ENCODE data around the gene VSTM2L. TPM values are rescaled to one million over a fixed set of nuclear protein-coding genes. Genes with fewer than 3 reads are reported as not detected.

Gene VSTM2L
- total and polyA plus RNA-seq, 9 of the 15 experiments (the other 6 are each of a cell fraction or from before 2014, with no cell fraction given), result not detected

DNA sequence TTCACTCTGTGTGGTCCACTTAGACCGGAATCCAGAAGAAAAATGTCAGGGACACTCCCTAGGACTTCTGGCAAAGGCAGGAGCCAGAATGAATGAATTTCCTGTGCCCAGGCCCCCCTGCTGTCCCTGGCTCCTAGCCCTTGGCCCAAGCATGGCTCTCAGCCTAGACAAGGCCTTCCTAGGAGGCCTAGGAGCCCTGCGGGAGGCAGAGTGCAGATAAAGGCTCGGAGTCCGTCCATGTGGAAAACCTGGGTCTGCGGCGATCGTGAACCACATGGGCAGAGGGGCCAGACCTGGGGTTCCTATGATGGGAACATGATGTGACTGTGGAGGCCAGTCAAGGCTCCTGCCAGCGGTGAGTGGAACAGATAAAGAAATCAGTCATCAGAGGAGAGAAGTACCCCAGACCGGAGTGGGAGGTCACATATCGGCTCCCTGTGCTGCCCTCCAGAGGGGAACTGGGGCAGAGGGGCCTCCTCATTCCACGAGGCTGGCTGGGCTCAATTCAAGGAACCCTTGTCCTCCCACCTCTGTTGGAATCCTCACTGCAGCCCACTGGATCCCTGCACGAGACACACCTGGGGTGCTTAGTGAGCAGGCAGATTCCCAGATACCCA, 5.9 kb upstream of the VSTM2L start (continued):
- TF ChIP-seq, protein P1, sequence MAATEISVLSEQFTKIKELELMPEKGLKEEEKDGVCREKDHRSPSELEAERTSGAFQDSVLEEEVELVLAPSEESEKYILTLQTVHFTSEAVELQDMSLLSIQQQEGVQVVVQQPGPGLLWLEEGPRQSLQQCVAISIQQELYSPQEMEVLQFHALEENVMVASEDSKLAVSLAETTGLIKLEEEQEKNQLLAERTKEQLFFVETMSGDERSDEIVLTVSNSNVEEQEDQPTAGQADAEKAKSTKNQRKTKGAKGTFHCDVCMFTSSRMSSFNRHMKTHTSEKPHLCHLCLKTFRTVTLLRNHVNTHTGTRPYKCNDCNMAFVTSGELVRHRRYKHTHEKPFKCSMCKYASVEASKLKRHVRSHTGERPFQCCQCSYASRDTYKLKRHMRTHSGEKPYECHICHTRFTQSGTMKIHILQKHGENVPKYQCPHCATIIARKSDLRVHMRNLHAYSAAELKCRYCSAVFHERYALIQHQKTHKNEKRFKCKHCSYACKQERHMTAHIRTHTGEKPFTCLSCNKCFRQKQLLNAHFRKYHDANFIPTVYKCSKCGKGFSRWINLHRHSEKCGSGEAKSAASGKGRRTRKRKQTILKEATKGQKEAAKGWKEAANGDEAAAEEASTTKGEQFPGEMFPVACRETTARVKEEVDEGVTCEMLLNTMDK (IDR thresholded peaks at IDR 0.05; ENCODE audit: borderline replicate concordance, insufficient read depth, low read depth, low read length, poor library complexity, severe bottlenecking), result peak; percentile 54
- peak; percentile 35; the same call in 1 of the 2 replicates for TF ChIP-seq MYC (IDR thresholded peaks at IDR 0.05; ENCODE audit: low read depth, low read length)
- TF ChIP-seq MYC (CRISPR knock-in tag; IDR thresholded peaks at IDR 0.05; ENCODE audit: borderline replicate concordance, low read depth), result no peak
- TF ChIP-seq, protein P2, sequence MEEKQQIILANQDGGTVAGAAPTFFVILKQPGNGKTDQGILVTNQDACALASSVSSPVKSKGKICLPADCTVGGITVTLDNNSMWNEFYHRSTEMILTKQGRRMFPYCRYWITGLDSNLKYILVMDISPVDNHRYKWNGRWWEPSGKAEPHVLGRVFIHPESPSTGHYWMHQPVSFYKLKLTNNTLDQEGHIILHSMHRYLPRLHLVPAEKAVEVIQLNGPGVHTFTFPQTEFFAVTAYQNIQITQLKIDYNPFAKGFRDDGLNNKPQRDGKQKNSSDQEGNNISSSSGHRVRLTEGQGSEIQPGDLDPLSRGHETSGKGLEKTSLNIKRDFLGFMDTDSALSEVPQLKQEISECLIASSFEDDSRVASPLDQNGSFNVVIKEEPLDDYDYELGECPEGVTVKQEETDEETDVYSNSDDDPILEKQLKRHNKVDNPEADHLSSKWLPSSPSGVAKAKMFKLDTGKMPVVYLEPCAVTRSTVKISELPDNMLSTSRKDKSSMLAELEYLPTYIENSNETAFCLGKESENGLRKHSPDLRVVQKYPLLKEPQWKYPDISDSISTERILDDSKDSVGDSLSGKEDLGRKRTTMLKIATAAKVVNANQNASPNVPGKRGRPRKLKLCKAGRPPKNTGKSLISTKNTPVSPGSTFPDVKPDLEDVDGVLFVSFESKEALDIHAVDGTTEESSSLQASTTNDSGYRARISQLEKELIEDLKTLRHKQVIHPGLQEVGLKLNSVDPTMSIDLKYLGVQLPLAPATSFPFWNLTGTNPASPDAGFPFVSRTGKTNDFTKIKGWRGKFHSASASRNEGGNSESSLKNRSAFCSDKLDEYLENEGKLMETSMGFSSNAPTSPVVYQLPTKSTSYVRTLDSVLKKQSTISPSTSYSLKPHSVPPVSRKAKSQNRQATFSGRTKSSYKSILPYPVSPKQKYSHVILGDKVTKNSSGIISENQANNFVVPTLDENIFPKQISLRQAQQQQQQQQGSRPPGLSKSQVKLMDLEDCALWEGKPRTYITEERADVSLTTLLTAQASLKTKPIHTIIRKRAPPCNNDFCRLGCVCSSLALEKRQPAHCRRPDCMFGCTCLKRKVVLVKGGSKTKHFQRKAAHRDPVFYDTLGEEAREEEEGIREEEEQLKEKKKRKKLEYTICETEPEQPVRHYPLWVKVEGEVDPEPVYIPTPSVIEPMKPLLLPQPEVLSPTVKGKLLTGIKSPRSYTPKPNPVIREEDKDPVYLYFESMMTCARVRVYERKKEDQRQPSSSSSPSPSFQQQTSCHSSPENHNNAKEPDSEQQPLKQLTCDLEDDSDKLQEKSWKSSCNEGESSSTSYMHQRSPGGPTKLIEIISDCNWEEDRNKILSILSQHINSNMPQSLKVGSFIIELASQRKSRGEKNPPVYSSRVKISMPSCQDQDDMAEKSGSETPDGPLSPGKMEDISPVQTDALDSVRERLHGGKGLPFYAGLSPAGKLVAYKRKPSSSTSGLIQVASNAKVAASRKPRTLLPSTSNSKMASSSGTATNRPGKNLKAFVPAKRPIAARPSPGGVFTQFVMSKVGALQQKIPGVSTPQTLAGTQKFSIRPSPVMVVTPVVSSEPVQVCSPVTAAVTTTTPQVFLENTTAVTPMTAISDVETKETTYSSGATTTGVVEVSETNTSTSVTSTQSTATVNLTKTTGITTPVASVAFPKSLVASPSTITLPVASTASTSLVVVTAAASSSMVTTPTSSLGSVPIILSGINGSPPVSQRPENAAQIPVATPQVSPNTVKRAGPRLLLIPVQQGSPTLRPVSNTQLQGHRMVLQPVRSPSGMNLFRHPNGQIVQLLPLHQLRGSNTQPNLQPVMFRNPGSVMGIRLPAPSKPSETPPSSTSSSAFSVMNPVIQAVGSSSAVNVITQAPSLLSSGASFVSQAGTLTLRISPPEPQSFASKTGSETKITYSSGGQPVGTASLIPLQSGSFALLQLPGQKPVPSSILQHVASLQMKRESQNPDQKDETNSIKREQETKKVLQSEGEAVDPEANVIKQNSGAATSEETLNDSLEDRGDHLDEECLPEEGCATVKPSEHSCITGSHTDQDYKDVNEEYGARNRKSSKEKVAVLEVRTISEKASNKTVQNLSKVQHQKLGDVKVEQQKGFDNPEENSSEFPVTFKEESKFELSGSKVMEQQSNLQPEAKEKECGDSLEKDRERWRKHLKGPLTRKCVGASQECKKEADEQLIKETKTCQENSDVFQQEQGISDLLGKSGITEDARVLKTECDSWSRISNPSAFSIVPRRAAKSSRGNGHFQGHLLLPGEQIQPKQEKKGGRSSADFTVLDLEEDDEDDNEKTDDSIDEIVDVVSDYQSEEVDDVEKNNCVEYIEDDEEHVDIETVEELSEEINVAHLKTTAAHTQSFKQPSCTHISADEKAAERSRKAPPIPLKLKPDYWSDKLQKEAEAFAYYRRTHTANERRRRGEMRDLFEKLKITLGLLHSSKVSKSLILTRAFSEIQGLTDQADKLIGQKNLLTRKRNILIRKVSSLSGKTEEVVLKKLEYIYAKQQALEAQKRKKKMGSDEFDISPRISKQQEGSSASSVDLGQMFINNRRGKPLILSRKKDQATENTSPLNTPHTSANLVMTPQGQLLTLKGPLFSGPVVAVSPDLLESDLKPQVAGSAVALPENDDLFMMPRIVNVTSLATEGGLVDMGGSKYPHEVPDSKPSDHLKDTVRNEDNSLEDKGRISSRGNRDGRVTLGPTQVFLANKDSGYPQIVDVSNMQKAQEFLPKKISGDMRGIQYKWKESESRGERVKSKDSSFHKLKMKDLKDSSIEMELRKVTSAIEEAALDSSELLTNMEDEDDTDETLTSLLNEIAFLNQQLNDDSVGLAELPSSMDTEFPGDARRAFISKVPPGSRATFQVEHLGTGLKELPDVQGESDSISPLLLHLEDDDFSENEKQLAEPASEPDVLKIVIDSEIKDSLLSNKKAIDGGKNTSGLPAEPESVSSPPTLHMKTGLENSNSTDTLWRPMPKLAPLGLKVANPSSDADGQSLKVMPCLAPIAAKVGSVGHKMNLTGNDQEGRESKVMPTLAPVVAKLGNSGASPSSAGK (IDR thresholded peaks at IDR 0.05), result no peak
- TF ChIP-seq, protein P3, sequence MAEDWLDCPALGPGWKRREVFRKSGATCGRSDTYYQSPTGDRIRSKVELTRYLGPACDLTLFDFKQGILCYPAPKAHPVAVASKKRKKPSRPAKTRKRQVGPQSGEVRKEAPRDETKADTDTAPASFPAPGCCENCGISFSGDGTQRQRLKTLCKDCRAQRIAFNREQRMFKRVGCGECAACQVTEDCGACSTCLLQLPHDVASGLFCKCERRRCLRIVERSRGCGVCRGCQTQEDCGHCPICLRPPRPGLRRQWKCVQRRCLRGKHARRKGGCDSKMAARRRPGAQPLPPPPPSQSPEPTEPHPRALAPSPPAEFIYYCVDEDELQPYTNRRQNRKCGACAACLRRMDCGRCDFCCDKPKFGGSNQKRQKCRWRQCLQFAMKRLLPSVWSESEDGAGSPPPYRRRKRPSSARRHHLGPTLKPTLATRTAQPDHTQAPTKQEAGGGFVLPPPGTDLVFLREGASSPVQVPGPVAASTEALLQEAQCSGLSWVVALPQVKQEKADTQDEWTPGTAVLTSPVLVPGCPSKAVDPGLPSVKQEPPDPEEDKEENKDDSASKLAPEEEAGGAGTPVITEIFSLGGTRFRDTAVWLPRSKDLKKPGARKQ (CRISPR knock-in tag; IDR thresholded peaks at IDR 0.05), result no peak
- no peak for TF ChIP-seq ZNF212 (CRISPR knock-in tag; IDR thresholded peaks at IDR 0.05)
- TF ChIP-seq, protein P4, sequence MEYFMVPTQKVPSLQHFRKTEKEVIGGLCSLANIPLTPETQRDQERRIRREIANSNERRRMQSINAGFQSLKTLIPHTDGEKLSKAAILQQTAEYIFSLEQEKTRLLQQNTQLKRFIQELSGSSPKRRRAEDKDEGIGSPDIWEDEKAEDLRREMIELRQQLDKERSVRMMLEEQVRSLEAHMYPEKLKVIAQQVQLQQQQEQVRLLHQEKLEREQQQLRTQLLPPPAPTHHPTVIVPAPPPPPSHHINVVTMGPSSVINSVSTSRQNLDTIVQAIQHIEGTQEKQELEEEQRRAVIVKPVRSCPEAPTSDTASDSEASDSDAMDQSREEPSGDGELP (CRISPR knock-in tag; IDR thresholded peaks at IDR 0.05; ENCODE audit: borderline replicate concordance), result no peak
- no peak for TF ChIP-seq PTTG1 (tag; IDR thresholded peaks at IDR 0.05; ENCODE audit: low read depth)
- TF ChIP-seq NCOA4 (IDR thresholded peaks at IDR 0.05; ENCODE audit: partially characterized antibody), result no peak
- TF ChIP-seq PTRF (tag; IDR thresholded peaks at IDR 0.05), result no peak
- TF ChIP-seq PML (IDR thresholded peaks at IDR 0.05; ENCODE audit: low read length), result no peak

Data from K562 (cell line).